PFSK-1 (cell line): ENCODE data around the gene KAT2B.

ENCODE experiments used
- FOXP2 ChIP-seq: optimal IDR thresholded peaks from 2 replicates; pipeline ENCODE3; 2011; ENCODE audit warnings: borderline replicate concordance, control low read depth, inconsistent platforms; ENCODE audit not compliant: insufficient read depth; ENCODE audit errors: extremely low read length, extremely low read depth
- POLR2AphosphoS5 ChIP-seq: IDR thresholded peaks from 2 replicates; pipeline ENCODE4 v1.6.1; 2012; ENCODE audit warnings: low read depth, mild to moderate bottlenecking, control low read depth, low read length, moderate library complexity
- SIN3A ChIP-seq: IDR thresholded peaks from 2 replicates; pipeline ENCODE4 v1.6.1; 2012; ENCODE audit warnings: mild to moderate bottlenecking, low read length, moderate library complexity, borderline replicate concordance; ENCODE audit not compliant: insufficient read depth
- TAF1 ChIP-seq: IDR thresholded peaks from 2 replicates; pipeline ENCODE4 v1.6.1; 2012; ENCODE audit warnings: low read length, control low read depth, borderline replicate concordance; ENCODE audit not compliant: insufficient read depth
- TF ChIP-seq, protein P1 (sequence below), 2 experiments: IDR thresholded peaks; 2 replicates each; pipeline versions ENCODE4 v1.6.1 to v1.8.0; 2011 to 2012; ENCODE audit warnings: low read depth in 2 of 2, low read length in 2 of 2, control low read depth in 1 of 2, inconsistent platforms in 1 of 2, mild to moderate bottlenecking in 1 of 2, moderate library complexity in 1 of 2; ENCODE audit not compliant: insufficient read depth in 1 of 2

KAT2B gene

GRCh38 chr3:20101041-20101440 lies 60.8 kb downstream of the KAT2B start:
- TF ChIP-seq POLR2AphosphoS5 (no peak), FOXP2 (no peak), TAF1 (no peak), SIN3A (no peak)
- TF ChIP-seq, protein P1, sequence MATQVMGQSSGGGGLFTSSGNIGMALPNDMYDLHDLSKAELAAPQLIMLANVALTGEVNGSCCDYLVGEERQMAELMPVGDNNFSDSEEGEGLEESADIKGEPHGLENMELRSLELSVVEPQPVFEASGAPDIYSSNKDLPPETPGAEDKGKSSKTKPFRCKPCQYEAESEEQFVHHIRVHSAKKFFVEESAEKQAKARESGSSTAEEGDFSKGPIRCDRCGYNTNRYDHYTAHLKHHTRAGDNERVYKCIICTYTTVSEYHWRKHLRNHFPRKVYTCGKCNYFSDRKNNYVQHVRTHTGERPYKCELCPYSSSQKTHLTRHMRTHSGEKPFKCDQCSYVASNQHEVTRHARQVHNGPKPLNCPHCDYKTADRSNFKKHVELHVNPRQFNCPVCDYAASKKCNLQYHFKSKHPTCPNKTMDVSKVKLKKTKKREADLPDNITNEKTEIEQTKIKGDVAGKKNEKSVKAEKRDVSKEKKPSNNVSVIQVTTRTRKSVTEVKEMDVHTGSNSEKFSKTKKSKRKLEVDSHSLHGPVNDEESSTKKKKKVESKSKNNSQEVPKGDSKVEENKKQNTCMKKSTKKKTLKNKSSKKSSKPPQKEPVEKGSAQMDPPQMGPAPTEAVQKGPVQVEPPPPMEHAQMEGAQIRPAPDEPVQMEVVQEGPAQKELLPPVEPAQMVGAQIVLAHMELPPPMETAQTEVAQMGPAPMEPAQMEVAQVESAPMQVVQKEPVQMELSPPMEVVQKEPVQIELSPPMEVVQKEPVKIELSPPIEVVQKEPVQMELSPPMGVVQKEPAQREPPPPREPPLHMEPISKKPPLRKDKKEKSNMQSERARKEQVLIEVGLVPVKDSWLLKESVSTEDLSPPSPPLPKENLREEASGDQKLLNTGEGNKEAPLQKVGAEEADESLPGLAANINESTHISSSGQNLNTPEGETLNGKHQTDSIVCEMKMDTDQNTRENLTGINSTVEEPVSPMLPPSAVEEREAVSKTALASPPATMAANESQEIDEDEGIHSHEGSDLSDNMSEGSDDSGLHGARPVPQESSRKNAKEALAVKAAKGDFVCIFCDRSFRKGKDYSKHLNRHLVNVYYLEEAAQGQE (IDR thresholded peaks at IDR 0.05; ENCODE audit: insufficient read depth in 1 of 2, low read depth in 2 of 2, low read length in 2 of 2) = no peak

GRCh38 chr3:20103731-20104130 lies 63.5 kb downstream of the KAT2B start:
- TF ChIP-seq, protein P1 (IDR thresholded peaks at IDR 0.05; ENCODE audit: insufficient read depth in 1 of 2, low read depth in 2 of 2, low read length in 2 of 2) = no peak
- TF ChIP-seq POLR2AphosphoS5 = no peak

DNA sequence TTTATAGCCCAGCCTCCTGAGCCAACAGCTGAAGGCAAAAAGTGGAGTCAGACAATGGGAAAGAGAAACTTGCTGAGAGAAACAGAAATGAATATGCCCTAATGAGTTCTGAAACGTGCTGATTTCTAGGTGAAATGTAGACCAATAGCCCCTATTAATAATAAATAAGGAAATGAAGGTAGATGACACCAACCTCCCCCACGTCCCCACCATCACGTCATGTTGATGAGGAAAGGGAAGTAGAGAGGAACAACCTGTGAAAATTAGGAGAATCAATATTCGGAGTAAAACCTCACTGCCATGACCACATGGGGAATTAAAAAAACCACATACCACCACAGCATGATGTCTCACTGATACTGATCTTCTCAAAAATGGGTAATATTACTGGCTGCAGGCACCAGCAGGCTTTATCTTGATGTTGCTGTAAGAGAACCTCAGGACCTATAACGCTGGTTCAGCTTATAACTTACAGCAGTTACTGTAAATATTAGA lies 64.0 kb downstream of the KAT2B start:
- TF ChIP-seq, protein P1 (IDR thresholded peaks at IDR 0.05; ENCODE audit: insufficient read depth in 1 of 2, low read depth in 2 of 2, low read length in 2 of 2) = no peak
- TF ChIP-seq TAF1 = no peak
- TF ChIP-seq POLR2AphosphoS5 = no peak
- TF ChIP-seq SIN3A = no peak
- TF ChIP-seq FOXP2 = no peak

DNA sequence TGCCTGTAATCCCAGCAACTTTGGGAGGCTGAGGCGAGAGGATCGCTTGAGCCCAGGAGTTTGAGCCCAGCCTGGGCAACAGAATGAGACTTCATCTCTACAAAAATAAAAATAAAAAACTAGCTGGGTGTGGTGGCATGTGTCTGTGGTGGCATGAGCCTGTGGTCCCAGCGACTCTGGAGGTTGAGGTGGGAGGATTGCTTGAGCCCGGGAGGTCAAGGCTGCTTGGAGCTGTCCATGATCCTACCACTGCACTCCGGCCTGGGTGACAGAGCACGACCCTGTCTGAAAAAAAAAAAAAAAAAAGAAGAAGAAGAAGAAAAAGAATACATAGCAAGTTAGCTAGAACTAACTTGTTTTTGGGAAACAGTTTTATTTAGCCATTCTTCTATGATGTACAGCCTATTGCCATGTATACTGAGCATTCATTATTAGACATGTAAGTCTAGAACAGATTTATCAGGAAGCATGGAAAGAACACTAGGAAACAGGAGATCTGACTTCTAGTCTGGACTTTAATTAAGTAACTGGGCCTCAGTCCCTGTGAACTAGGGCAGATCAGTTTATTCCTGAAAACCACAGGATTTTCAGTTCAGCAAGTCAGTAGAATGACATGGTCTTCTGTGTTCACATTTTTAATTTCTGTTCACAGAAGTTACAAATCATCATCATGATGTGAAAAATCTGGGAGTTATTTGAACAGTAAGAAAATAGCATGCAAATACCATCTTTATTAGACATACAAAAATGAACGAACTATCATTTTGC lies 65.5 kb downstream of the KAT2B start:
- TF ChIP-seq POLR2AphosphoS5 (no peak), FOXP2 (no peak), TAF1 (no peak), SIN3A (no peak)
- TF ChIP-seq, protein P1 (IDR thresholded peaks at IDR 0.05; ENCODE audit: insufficient read depth in 1 of 2, low read depth in 2 of 2, low read length in 2 of 2) = no peak

GRCh38 chr3:20107722-20108121 lies 67.5 kb downstream of the KAT2B start:
- TF ChIP-seq SIN3A (no peak), FOXP2 (no peak), POLR2AphosphoS5 (no peak), TAF1 (no peak)
- TF ChIP-seq, protein P1 (IDR thresholded peaks at IDR 0.05; ENCODE audit: insufficient read depth in 1 of 2, low read depth in 2 of 2, low read length in 2 of 2) = no peak
